HFF-Myc (cell line): Measurements from ENCODE around the gene MAP3K13.

Source experiments
- DNase-seq: peaks from one replicate; pipeline ENCODE4 v3.0.0-alpha.2; 2011; ENCODE audit warnings: low read depth; ENCODE audit errors: extremely low read depth
- H3K4me3 ChIP-seq: replicated peaks from 2 replicates; pipeline ENCODE4 v1.5.1; 2011; ENCODE audit warnings: low read depth, mild to moderate bottlenecking, control low read depth, low read length
- TF ChIP-seq, protein P1 (sequence below): IDR thresholded peaks from 2 replicates; pipeline ENCODE4 v1.5.1; 2012; ENCODE audit warnings: mild to moderate bottlenecking, low read depth, low read length, control low read depth; ENCODE audit errors: missing control alignments

Gene MAP3K13, protein sequence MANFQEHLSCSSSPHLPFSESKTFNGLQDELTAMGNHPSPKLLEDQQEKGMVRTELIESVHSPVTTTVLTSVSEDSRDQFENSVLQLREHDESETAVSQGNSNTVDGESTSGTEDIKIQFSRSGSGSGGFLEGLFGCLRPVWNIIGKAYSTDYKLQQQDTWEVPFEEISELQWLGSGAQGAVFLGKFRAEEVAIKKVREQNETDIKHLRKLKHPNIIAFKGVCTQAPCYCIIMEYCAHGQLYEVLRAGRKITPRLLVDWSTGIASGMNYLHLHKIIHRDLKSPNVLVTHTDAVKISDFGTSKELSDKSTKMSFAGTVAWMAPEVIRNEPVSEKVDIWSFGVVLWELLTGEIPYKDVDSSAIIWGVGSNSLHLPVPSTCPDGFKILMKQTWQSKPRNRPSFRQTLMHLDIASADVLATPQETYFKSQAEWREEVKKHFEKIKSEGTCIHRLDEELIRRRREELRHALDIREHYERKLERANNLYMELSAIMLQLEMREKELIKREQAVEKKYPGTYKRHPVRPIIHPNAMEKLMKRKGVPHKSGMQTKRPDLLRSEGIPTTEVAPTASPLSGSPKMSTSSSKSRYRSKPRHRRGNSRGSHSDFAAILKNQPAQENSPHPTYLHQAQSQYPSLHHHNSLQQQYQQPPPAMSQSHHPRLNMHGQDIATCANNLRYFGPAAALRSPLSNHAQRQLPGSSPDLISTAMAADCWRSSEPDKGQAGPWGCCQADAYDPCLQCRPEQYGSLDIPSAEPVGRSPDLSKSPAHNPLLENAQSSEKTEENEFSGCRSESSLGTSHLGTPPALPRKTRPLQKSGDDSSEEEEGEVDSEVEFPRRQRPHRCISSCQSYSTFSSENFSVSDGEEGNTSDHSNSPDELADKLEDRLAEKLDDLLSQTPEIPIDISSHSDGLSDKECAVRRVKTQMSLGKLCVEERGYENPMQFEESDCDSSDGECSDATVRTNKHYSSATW

DNA sequence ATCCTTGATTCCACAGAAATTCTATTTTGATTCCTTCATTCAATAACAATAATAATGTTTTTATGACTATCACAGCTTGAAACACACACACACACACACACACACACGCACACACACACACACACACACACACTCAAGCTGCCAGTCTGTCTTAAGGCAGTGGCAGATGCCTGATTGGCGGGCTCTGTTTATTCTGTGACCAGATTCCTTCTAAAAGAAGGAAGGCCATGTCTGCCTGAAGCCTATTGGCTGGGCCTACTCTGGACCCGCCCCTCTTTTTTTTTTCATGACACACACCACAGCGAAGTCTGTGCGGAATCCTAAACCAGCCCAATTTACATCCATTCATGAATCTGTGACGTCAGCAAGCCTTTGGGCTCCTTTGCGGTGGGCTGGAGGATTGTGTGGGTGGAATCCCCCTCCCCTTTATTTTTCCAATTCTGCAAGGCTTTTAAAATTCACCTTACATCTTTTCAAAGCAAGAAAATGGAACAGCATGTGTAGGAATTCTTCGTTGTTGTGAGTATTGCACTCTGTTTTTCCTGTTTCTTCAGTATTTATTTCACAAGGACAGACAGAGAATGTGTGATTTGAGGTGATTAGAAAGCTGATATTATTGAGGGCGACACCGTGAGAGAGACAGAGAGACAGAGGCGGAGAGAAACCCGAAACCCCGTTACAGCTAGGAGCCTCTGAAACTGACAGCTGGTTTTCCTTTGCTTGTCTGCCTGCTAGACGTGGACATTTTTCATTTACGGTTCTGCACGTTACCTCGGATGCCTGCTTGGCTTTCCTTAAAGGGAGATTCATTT, at the start of gene MAP3K13:
TSS of gene MAP3K13 (plus strand) at position 287 of the 812 bp plus-strand sequence. CDS start 65,446 bp downstream, outside the sequence.
- TF ChIP-seq, protein P1, sequence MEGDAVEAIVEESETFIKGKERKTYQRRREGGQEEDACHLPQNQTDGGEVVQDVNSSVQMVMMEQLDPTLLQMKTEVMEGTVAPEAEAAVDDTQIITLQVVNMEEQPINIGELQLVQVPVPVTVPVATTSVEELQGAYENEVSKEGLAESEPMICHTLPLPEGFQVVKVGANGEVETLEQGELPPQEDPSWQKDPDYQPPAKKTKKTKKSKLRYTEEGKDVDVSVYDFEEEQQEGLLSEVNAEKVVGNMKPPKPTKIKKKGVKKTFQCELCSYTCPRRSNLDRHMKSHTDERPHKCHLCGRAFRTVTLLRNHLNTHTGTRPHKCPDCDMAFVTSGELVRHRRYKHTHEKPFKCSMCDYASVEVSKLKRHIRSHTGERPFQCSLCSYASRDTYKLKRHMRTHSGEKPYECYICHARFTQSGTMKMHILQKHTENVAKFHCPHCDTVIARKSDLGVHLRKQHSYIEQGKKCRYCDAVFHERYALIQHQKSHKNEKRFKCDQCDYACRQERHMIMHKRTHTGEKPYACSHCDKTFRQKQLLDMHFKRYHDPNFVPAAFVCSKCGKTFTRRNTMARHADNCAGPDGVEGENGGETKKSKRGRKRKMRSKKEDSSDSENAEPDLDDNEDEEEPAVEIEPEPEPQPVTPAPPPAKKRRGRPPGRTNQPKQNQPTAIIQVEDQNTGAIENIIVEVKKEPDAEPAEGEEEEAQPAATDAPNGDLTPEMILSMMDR, result no peak
- peak within 1 kb of the TSS; percentile 38 for H3K4me3 ChIP-seq
- DNase-seq, result peak; percentile 54

DNA sequence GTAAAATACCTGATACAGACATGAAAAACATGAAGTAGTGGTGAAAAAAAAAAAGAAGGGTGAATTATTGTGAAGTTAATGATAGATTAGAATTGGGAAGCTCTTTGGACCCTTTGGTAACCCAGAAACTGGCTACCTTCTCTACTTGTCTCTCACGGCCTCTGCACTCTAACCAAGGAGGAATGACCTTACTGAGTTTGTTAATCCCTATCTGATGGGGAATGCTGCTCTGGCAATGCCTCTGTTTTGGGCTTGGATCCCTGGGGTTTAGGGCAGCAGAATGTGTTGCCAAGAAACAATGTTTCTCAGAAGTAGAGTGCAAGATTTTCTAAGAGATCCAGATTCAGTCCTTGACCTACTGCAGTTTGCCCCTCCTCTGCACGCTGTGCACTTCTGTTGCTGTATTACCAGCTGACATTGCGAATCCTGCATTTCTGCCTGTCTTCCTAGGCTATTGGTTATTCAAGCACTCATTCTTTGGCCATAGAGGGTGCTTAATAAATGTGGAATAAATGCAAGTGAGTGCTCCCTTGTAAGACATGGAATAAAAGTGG, 49.2 kb upstream of the MAP3K13 start:
- no peak for DNase-seq
- no peak overlapping the region for H3K4me3 ChIP-seq
- TF ChIP-seq, protein P1, result no peak

DNA sequence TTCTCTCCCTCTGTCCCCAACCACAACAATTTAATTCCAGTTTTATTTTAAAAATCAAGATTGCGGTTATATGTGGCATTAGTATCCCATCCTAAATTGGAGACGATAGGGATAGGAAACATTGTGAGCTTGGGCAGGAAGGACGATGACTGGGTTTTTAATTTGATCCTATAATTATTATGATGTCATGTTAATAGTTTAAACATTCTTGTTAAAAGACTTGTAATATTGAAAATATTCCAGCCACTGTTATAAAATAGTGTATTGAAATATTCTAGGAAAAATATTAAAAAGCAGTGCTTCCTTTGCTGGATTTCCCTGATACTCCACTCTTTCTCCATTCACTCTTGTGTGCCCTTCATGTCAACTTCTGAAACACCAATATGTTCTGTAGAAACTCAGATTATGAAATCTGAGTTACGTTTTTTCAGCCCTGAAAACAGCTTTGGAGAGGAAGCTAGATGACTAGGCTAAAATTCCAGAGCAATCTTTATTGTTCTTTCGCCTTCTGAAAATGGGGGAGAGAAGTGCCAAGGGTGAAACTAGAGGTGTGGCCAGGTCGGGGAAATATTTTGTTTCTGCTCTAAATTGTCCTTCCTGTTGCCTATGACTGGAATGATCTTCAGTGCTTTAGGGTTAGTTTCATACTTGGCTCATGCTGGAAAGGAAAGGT, 46.1 kb upstream of the MAP3K13 start:
- TF ChIP-seq, protein P1, result no peak
- no peak for DNase-seq
- H3K4me3 ChIP-seq, result no peak overlapping the region

DNA sequence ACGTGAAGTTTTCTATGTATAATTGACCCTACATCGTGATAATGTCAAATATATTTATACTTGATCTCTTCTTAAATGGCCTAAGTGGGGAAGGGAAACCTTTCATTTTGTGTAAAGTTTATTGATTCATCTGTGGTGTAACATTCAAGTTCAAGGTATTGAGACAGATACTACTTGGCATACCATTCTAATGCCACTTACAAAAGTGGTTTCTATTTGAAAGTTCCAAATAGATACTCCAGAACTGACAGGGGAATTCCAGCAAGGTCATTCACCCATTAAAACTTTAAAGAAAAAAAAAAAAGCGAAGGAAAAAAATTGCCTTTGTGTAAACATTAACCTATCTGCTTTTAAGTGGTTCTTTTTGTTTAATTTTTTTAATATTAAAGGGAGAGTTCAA, 45.3 kb upstream of the MAP3K13 start:
- H3K4me3 ChIP-seq, result no peak overlapping the region
- DNase-seq, result no peak
- TF ChIP-seq, protein P1, result no peak

DNA sequence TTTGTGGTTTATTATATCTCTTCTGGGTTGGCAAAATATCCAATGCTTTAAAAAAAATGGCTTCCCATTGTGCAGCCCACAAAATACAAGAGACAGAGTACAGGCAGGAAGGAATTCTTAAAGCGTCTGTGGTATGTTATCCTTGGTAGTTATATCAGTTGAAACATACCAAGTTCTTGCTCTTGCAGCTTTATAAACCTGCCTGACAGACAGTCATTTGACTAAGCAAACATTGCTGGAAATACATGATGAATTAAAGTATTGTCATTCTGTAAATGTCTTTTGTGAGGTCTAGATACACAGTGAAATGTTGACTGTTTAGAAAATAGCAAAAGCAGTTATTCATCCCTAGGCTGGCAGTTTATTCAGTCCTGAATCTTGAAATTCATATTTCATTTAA, 44.8 kb upstream of the MAP3K13 start:
- no peak for DNase-seq
- TF ChIP-seq, protein P1, result no peak

More for the DNA sequence above, 44.8 kb upstream of the MAP3K13 start:
- H3K4me3 ChIP-seq, result no peak overlapping the region
